ENCODE measurements around the gene CLCF1.

DNA sequence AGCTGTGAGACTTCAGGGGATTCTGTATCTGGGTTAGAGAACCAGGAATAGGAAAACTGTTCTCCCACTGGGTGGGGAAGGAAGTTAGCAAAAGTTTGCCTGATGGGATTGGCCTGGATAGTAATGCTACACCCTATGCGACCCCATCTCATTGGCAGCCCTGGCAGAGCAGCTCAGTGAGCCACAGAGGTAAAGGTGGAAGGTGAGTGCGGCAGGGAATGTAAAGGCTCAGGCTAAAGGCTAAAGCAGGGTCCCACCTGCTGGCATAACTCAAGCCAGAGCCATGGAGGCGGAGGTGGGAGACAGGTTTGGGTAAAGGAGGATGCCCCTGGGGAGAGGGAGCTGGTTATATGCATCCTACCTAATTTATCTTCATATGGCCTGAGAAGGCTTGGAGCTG is 51.3 kb downstream of the CLCF1 start:
- TF ChIP-seq, protein P1, sequence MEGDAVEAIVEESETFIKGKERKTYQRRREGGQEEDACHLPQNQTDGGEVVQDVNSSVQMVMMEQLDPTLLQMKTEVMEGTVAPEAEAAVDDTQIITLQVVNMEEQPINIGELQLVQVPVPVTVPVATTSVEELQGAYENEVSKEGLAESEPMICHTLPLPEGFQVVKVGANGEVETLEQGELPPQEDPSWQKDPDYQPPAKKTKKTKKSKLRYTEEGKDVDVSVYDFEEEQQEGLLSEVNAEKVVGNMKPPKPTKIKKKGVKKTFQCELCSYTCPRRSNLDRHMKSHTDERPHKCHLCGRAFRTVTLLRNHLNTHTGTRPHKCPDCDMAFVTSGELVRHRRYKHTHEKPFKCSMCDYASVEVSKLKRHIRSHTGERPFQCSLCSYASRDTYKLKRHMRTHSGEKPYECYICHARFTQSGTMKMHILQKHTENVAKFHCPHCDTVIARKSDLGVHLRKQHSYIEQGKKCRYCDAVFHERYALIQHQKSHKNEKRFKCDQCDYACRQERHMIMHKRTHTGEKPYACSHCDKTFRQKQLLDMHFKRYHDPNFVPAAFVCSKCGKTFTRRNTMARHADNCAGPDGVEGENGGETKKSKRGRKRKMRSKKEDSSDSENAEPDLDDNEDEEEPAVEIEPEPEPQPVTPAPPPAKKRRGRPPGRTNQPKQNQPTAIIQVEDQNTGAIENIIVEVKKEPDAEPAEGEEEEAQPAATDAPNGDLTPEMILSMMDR (IDR thresholded peaks at IDR 0.05): no peak
- TF ChIP-seq POLR2AphosphoS5 (IDR thresholded peaks at IDR 0.05): no peak
- no peak for TF ChIP-seq POLR2A (IDR thresholded peaks at IDR 0.05)
